CD4-positive, alpha-beta T cell treated with Interleukin-2 at 100 ng/mL for 4 hours (primary cell): ENCODE results near the gene INAFM2.

Experiments used
- DNase-seq: peaks from one replicate; pipeline ENCODE4 v3.0.0-alpha.2; 2020; ENCODE audit warnings: low spot score

INAFM2 gene

GRCh38 chr15:40287968-40288367 lies 35.5 kb upstream of the INAFM2 start:
- DNase-seq = no peak

- no peak for DNase-seq
Observed at GRCh38 chr15:40289140-40289775, 34.2 kb upstream of the INAFM2 start.

GRCh38 chr15:40290545-40290917 lies 33.0 kb upstream of the INAFM2 start:
- no peak for DNase-seq

GRCh38 chr15:40290918-40291574 lies 32.4 kb upstream of the INAFM2 start:
- no peak for DNase-seq

- DNase-seq = no peak
Observed at GRCh38 chr15:40292246-40292645, 31.2 kb upstream of the INAFM2 start.

- no peak for DNase-seq
Observed at GRCh38 chr15:40293006-40293405, 30.5 kb upstream of the INAFM2 start.

GRCh38 chr15:40293905-40294895 lies 29.3 kb upstream of the INAFM2 start:
- DNase-seq = no peak

- DNase-seq = no peak
Observed at GRCh38 chr15:40295297-40295696, 28.2 kb upstream of the INAFM2 start.

GRCh38 chr15:40295877-40296560 lies 27.5 kb upstream of the INAFM2 start:
- no peak for DNase-seq

- DNase-seq = no peak
Observed at GRCh38 chr15:40296561-40297230, 26.8 kb upstream of the INAFM2 start.

GRCh38 chr15:40297356-40297755 lies 26.1 kb upstream of the INAFM2 start:
- DNase-seq = no peak

- DNase-seq = no peak
Observed at GRCh38 chr15:40298216-40298935, 25.1 kb upstream of the INAFM2 start.

- DNase-seq = no peak
Observed at GRCh38 chr15:40300367-40300766, 23.1 kb upstream of the INAFM2 start.

- no peak for DNase-seq
Observed at GRCh38 chr15:40300771-40301170, 22.7 kb upstream of the INAFM2 start.

GRCh38 chr15:40301467-40302179 lies 21.9 kb upstream of the INAFM2 start:
- DNase-seq = no peak

GRCh38 chr15:40302288-40302886 lies 21.1 kb upstream of the INAFM2 start:
- DNase-seq = no peak

GRCh38 chr15:40302981-40303380 lies 20.5 kb upstream of the INAFM2 start:
- DNase-seq = no peak

GRCh38 chr15:40303576-40303975 lies 19.9 kb upstream of the INAFM2 start:
- DNase-seq = no peak

- DNase-seq = no peak
Observed at GRCh38 chr15:40305281-40305680, 18.2 kb upstream of the INAFM2 start.

- no peak for DNase-seq
Observed at GRCh38 chr15:40306371-40306770, 17.1 kb upstream of the INAFM2 start.
